Body of pancreas (tissue), 4 donors: ENCODE measurements around the gene TENT5C. TPM values are rescaled to one million over a fixed set of nuclear protein-coding genes. Genes with fewer than 3 reads are reported as not detected.
A peak's percentile ranks its signal among the peaks of the same experiment; 100 is the strongest.

Experiments
- ATAC-seq: fragments of 150-250 bp; one replicate; pipeline ENCODE4 v1.9.1; 2016
- DNase-seq, 4 donors: peaks; one replicate each; pipeline ENCODE4 v3.0.0-alpha.2; 2019
- H3K27ac ChIP-seq, 4 donors: fragments of 200-600 bp; sonication (generic); 1 replicate in 3 of 4; 2 replicates in 1 of 4; pipeline versions ENCODE4 v1.5.1 to v1.6.1; 2016 to 2019; ENCODE audit warnings: mild to moderate bottlenecking in 1 of 4, mixed read lengths in 1 of 4, moderate library complexity in 1 of 4
- H3K27me3 ChIP-seq, 2 donors: fragments of 200-600 bp; sonication (generic); one replicate each; pipeline ENCODE4 v1.6.0; 2016; ENCODE audit warnings: mild to moderate bottlenecking in 1 of 2
- H3K36me3 ChIP-seq, 2 donors: fragments of 200-600 bp; sonication (generic); replicated peaks in 1 of 2; 2 replicates each; pipeline ENCODE4 v1.5.1; 2016; ENCODE audit warnings: low read depth in 2 of 2; ENCODE audit not compliant: insufficient read depth in 1 of 2
- H3K4me1 ChIP-seq: fragments of 200-600 bp; sonication (generic); one replicate; pipeline ENCODE4 v1.6.0; 2016
- H3K4me3 ChIP-seq, 2 donors: fragments of 200-600 bp; sonication (generic); 1 replicate in 1 of 2; 2 replicates in 1 of 2; pipeline ENCODE4 v1.5.1; 2016 to 2019
- H3K9me3 ChIP-seq, 3 donors: fragments of 200-600 bp; sonication (generic); 1 replicate in 2 of 3; 2 replicates in 1 of 3; pipeline ENCODE4 v1.5.1; 2016
- CTCF ChIP-seq, 7 experiments: fragments of 450-650 bp in 4 of 7; fragments of 200-600 bp in 3 of 7; sonication (generic) in 3 of 7; IDR thresholded peaks; one replicate each; pipeline ENCODE4 v1.5.1; 2016 to 2019; ENCODE audit warnings: antibody characterized with exemption in 7 of 7
- POLR2A ChIP-seq, 3 donors: fragments of 450-650 bp; IDR thresholded peaks; one replicate each; pipeline ENCODE4 v1.6.1; 2016; ENCODE audit warnings: antibody characterized with exemption in 3 of 3, mild to moderate bottlenecking in 2 of 3
- WGBS, 2 donors: methylation state at CpG; one replicate each; pipeline ENCODE4 v1.1.5; 2017; 5-methylcytosine and 5-hydroxymethylcytosine counted together
- intact Hi-C: fragments of 100-400 bp; cut with DNase I; formaldehyde crosslinking; loops from one replicate; pipeline ENCODE4 v1.15.1; 2023
- total RNA-seq, 2 donors: library from RNA; depleted of rRNA; stranded (reverse); fragments of >200 nt; gene quantifications; one replicate each; pipeline ENCODE4 v1.1.0, GENCODE V29; 2016

The TENT5C gene
- total RNA-seq, 2 donors from 2014 or later, result 30.0 to 39.7 TPM

- no peak overlapping the region for H3K4me3 ChIP-seq
- H3K4me1 ChIP-seq, result peaks cover 32% of the 10 kb centered on the region
- DNase-seq, result no peak
- TF ChIP-seq CTCF (IDR thresholded peaks at IDR 0.05) (no peak), POLR2A (IDR thresholded peaks at IDR 0.05) (no peak)
- H3K36me3 ChIP-seq, result no peaks in the 10 kb centered on the region
- no peaks in the 10 kb centered on the region for H3K27me3 ChIP-seq
- intact Hi-C loops, result no loop called here
- 96 to 97% methylated on average over 4 of the region's 4 CpGs for WGBS, 2 donors
- ATAC-seq, result no peak
- no peaks in the 10 kb centered on the region for H3K9me3 ChIP-seq
- H3K27ac ChIP-seq, result no peak overlapping the region
Observed at GRCh38 chr1:117651616-117652015, 45.8 kb downstream of the TENT5C start.

- H3K27ac ChIP-seq, result no peak overlapping the region
- no peaks in the 10 kb centered on the region for H3K27me3 ChIP-seq
- DNase-seq, result no peak
- no peak overlapping the region for H3K4me3 ChIP-seq
- H3K36me3 ChIP-seq, result no peaks in the 10 kb centered on the region
- H3K9me3 ChIP-seq, result no peaks in the 10 kb centered on the region
- peaks cover 39% of the 10 kb centered on the region for H3K4me1 ChIP-seq
- 88 to 99% methylated on average over 2 of the region's 2 CpGs for WGBS, 2 donors
- TF ChIP-seq POLR2A (IDR thresholded peaks at IDR 0.05) (no peak), CTCF (IDR thresholded peaks at IDR 0.05) (no peak)
- no peak for ATAC-seq
- intact Hi-C loops, result no loop called here
Observed at GRCh38 chr1:117652421-117652820, 46.6 kb downstream of the TENT5C start.

GRCh38 chr1:117653195-117653594, 47.3 kb downstream of the TENT5C start:
- TF ChIP-seq POLR2A (IDR thresholded peaks at IDR 0.05) (no peak), CTCF (IDR thresholded peaks at IDR 0.05) (no peak)
- Histone ChIP-seq H3K9me3 (no peaks in the 10 kb centered on the region), H3K4me3 (no peak overlapping the region), H3K36me3 (no peaks in the 10 kb centered on the region), H3K27me3 (no peaks in the 10 kb centered on the region), H3K4me1 (peaks cover 39% of the 10 kb centered on the region), H3K27ac (no peak overlapping the region)
- WGBS, 2 donors, result 93 to 99% methylated on average over 4 of the region's 4 CpGs
- ATAC-seq (no peak), DNase-seq (no peak)
- intact Hi-C loops, result no loop called here

- intact Hi-C loops, result no loop called here
- no peak for TF ChIP-seq CTCF (IDR thresholded peaks at IDR 0.05)
- no peak for TF ChIP-seq POLR2A (IDR thresholded peaks at IDR 0.05)
- no peaks in the 10 kb centered on the region for H3K36me3 ChIP-seq
- peak overlapping the region in 3 of 4 donors; percentile 56 to 83 (median 74) for H3K27ac ChIP-seq
- DNase-seq (no peak), ATAC-seq (no peak)
- no peaks in the 10 kb centered on the region for H3K27me3 ChIP-seq
- no peak overlapping the region for H3K4me3 ChIP-seq
- H3K4me1 ChIP-seq, result peaks cover 39% of the 10 kb centered on the region
- 57 to 58% methylated on average over 11 of the region's 11 CpGs for WGBS, 2 donors
- no peaks in the 10 kb centered on the region for H3K9me3 ChIP-seq
Observed at GRCh38 chr1:117653732-117654492, 48.1 kb downstream of the TENT5C start.
